ENCODE measurements around the gene PACRG. TPM values are rescaled to one million over a fixed set of nuclear protein-coding genes. Genes with fewer than 3 reads are reported as not detected.

PACRG gene
- total RNA-seq, 1 donor from 2014 or later = under 0.01 TPM

DNA sequence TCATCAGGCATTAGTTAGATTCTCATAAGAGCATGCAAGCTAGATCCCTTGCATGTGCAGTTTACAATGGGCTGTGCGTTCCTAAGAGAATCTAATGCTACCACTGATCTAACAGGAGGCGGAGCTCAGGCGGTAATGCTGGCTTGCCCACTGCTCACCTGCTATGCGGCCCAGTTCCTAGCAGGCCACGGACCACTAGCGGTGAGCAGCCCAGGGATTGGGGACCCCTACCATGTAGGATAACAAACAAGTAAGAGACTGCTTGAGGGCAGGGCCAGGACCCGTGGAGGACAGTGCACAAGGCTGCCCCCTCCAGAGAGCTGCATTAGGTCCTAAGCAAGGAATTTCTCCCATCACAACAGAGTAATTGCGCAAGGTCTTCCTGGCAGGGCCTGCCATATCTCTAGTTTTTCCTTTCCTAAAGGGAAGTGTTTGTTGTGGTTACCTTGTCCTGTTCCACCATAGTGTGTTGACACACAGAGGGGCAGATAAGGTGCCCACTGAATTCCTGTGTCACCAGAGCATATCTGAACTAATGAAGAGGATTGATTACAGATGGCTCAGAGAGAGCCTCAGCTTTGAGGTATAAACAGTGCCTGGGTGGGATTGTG lies 58.0 kb downstream of the PACRG start:
- TF ChIP-seq, protein P1, sequence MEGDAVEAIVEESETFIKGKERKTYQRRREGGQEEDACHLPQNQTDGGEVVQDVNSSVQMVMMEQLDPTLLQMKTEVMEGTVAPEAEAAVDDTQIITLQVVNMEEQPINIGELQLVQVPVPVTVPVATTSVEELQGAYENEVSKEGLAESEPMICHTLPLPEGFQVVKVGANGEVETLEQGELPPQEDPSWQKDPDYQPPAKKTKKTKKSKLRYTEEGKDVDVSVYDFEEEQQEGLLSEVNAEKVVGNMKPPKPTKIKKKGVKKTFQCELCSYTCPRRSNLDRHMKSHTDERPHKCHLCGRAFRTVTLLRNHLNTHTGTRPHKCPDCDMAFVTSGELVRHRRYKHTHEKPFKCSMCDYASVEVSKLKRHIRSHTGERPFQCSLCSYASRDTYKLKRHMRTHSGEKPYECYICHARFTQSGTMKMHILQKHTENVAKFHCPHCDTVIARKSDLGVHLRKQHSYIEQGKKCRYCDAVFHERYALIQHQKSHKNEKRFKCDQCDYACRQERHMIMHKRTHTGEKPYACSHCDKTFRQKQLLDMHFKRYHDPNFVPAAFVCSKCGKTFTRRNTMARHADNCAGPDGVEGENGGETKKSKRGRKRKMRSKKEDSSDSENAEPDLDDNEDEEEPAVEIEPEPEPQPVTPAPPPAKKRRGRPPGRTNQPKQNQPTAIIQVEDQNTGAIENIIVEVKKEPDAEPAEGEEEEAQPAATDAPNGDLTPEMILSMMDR (IDR thresholded peaks at IDR 0.05; ENCODE audit: insufficient read depth, low read length, severe bottlenecking) = no peak
- Histone ChIP-seq H3K27me3 (ENCODE audit: control insufficient read depth, insufficient read depth, low read length) (no peaks in the 10 kb centered on the region), H3K36me3 (ENCODE audit: control insufficient read depth, insufficient read depth, low read length) (no peaks in the 10 kb centered on the region), H3K4me3 (ENCODE audit: low read depth, low read length) (no peak overlapping the region)
- DNase-seq (ENCODE audit: low read depth) (no peak), FAIRE-seq (no peak)

DNA sequence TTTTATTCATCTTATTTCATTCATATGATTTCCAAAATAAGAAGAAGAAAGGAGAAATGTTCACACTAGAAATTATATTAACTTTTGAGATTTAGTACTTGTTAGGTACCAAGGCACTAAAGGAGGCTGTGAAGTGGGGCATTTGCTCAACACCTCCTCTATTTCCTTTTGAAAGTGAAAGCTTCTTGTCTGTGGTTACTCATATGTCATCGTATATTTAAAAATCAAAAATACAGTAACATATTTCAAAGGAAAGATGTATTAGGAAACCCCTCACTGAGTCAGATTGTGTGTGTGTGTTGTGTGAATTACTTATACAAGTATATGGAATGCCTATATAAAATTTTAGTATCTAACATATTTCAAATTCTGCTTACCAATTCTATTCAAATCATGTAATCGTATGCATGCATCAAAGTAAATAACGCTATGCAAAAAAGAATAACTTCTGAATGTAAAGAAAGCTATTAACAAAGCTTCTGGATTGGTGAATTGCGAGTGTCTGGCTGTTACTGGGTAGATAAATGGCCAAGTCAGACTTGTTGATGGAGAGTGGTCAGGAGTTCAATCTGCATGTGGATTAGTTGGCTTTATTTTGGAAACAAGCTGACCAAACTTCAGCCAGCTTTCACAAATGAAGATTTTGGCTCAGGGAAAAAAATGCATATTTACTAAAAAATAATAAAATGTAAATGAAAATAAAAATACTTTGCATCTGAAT lies 70.9 kb downstream of the PACRG start:
- FAIRE-seq (no peak), DNase-seq (ENCODE audit: low read depth) (no peak)

DNA sequence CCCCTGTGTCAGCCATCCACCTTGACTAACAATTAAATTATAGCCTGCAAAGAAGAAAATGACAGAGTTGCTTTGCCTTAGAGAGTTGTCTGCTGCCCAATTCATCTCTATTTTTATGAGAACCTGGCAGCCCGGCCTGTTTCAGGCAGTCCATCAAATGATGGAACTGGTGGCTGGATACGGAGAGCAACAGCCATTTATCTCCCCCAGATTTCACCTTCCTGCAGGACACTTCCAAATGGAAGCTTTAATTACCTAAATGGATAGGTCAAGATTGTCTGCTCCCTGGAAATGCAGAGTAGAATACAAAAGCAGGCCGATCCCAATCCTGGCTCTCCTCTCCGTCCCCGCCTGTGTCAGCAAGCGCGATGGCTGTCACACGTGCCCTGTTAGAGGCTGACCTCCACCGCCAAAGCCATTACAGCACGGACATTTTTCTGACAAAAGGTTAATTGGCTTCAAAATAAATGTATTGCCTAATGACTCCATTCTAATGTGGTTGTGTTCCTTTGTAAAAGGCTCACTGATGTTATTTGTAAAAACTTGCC lies 86.7 kb downstream of the PACRG start:
- H3K27me3 ChIP-seq (ENCODE audit: control insufficient read depth, insufficient read depth, low read length) = no peaks in the 10 kb centered on the region
- H3K4me3 ChIP-seq (ENCODE audit: low read depth, low read length) = no peak overlapping the region
- TF ChIP-seq, protein P1 (IDR thresholded peaks at IDR 0.05; ENCODE audit: insufficient read depth, low read length, severe bottlenecking) = no peak
- DNase-seq (ENCODE audit: low read depth) (no peak), FAIRE-seq (no peak)
- H3K36me3 ChIP-seq (ENCODE audit: control insufficient read depth, insufficient read depth, low read length) = no peaks in the 10 kb centered on the region

More for the DNA sequence above, 70.9 kb downstream of the PACRG start:
- TF ChIP-seq, protein P1 (IDR thresholded peaks at IDR 0.05; ENCODE audit: insufficient read depth, low read length, severe bottlenecking) = no peak
- Histone ChIP-seq H3K36me3 (ENCODE audit: control insufficient read depth, insufficient read depth, low read length) (no peaks in the 10 kb centered on the region), H3K4me3 (ENCODE audit: low read depth, low read length) (no peak overlapping the region), H3K27me3 (ENCODE audit: control insufficient read depth, insufficient read depth, low read length) (no peaks in the 10 kb centered on the region)

DNA sequence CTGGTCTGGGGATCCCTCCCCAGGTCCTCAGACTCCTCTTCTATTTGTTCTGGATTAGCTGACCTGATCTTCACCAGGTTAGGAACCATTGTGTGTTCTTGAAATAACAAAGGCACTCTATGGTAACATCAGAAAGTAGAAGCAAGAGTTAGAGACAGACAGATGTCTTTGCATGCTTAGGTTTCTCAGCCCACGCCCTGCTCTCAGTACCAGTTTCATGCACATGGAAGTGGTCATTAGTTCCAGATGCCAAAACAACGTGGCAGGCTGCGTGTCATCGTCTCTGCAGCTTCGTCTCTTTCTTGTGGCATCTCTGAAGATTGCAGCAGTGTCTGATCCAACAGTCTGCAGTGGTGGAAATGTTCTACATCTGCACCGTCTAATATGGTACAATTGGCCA lies 89.4 kb downstream of the PACRG start:
- TF ChIP-seq, protein P1 (IDR thresholded peaks at IDR 0.05; ENCODE audit: insufficient read depth, low read length, severe bottlenecking) = no peak

DNA sequence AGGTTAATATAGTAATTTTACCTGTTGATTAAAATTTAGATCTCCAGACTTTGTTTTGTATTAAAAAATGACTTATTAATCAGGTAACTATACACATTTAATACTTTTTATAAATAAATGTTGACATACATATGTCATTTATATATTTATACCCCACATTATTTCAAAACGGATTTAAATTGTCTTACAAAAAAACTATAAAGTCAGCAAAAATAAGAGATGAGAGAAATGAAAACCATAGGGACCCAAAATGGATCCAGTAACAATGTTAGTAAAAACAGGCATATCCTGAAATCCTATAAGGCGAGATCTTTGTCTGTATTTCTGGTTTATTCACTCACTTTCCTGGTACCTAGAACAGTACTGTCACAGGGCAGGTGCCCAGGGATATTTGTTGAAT lies 91.5 kb downstream of the PACRG start:
- Histone ChIP-seq H3K36me3 (ENCODE audit: control insufficient read depth, insufficient read depth, low read length) (no peaks in the 10 kb centered on the region), H3K27me3 (ENCODE audit: control insufficient read depth, insufficient read depth, low read length) (no peaks in the 10 kb centered on the region), H3K4me3 (ENCODE audit: low read depth, low read length) (no peak overlapping the region)
- DNase-seq (ENCODE audit: low read depth) (no peak), FAIRE-seq (no peak)
- TF ChIP-seq, protein P1 (IDR thresholded peaks at IDR 0.05; ENCODE audit: insufficient read depth, low read length, severe bottlenecking) = no peak

More for the DNA sequence above, 89.4 kb downstream of the PACRG start:
- Histone ChIP-seq H3K27me3 (ENCODE audit: control insufficient read depth, insufficient read depth, low read length) (no peaks in the 10 kb centered on the region), H3K36me3 (ENCODE audit: control insufficient read depth, insufficient read depth, low read length) (no peaks in the 10 kb centered on the region), H3K4me3 (ENCODE audit: low read depth, low read length) (no peak overlapping the region)
- FAIRE-seq (no peak), DNase-seq (ENCODE audit: low read depth) (no peak)
